Activated CD8-positive, alpha-beta memory T cell treated with anti-CD3 and anti-CD28 coated beads for 1 hour (primary cell): ENCODE data around the gene IGFBP1.
"Not testable (repeated sequence)": the region's sequence is repeated elsewhere in the genome, so short reads cannot be mapped to it uniquely, and the experiment has no call there.

Experiments
- DNase-seq, 2 donors: peaks; one replicate each; pipeline ENCODE4 v3.0.0-alpha.2; 2020; ENCODE audit warnings: low read depth in 1 of 2; ENCODE audit errors: extremely low read depth in 1 of 2

IGFBP1 gene

DNA sequence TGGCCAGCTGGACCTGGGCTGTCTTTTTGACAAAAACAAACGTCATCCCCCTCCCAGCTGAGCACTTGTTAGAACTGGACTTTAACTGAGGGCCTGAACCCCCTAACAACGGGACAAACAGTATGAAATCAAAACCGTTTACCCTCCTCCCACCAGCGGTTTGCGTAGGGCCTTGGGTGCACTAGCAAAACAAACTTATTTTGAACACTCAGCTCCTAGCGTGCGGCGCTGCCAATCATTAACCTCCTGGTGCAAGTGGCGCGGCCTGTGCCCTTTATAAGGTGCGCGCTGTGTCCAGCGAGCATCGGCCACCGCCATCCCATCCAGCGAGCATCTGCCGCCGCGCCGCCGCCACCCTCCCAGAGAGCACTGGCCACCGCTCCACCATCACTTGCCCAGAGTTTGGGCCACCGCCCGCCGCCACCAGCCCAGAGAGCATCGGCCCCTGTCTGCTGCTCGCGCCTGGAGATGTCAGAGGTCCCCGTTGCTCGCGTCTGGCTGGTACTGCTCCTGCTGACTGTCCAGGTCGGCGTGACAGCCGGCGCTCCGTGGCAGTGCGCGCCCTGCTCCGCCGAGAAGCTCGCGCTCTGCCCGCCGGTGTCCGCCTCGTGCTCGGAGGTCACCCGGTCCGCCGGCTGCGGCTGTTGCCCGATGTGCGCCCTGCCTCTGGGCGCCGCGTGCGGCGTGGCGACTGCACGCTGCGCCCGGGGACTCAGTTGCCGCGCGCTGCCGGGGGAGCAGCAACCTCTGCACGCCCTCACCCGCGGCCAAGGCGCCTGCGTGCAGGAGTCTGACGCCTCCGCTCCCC, at the start of gene IGFBP1:
Gene IGFBP1 (plus strand): TSS at position 304 of the 808 bp plus-strand sequence. CDS start 165 bp downstream, at position 469.
- no peak for DNase-seq

DNA sequence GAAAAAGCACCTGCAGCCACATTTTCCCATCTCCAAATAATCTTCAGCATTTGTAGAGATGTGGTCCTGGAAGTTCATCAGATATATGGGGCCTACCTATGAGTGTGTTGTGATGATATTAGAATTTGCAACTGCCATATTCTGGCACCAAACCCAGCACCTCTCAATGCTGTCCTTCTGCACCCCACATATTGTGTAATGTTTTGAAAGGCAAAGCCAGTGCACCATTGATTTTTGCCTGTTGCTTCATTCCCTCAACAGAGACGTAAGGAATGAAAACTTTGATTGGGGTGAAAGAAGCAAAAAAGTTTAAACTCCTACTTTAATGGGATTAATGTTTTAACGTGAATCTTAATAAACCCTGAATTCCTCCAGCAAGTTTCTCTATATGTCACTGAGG, 49.4 kb upstream of the IGFBP1 start:
- not testable (repeated sequence) for DNase-seq

DNA sequence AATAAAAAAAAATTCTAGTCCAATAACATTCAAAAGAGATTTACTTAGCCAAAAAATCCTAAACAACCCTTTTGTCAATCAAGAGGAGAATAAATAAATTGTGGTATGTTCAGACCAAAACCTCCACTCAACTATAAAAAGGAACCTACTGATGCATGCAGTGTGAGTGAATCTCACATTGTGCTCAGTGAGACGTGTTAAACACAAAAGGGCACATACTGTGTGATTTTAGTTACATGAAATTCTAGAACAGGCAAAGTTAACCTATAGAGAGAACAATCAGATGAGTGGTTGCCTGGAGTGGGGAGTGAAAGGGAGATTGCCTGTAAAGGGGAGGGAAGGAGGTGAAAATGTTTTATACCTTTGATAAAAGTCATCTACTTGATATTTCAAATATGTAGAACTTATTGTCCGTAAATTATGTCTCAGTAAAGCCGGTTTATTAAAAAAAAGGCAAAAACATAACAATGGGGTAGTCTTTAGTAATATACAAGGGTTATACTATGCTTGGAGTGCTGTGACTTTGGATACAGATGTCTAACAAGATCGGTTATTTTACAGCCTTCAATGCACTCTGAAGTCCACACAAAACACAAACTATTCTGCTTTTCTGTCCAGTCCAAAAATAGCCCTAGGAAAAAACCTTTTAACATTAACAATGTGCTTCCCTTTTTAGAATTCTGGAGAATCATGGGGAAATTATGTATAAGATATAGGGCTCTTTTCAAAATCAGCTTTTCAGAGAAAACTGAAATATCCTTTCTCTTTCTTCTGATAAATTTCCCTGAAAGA, 46.2 kb upstream of the IGFBP1 start:
- not testable (repeated sequence) for DNase-seq

DNA sequence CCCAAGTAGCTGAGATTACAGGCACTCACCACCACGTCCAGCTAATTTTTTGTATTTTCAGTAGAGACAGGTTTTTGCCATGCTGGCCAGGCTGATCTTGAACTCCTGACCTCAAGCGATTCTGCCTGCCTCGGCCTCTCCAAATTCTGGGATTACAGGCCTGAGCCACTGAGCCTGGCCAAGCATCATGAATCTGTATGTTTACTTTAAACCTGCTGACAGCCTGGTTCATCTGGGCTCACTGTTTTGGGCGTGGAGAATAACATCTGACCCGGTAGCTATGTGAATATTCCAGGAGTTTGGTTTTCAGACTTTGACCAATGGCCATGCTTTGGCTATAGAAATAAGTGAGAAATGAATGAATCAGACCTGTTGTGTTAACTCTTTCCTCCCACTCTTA, 41.8 kb upstream of the IGFBP1 start:
- DNase-seq, result not testable (repeated sequence)

DNA sequence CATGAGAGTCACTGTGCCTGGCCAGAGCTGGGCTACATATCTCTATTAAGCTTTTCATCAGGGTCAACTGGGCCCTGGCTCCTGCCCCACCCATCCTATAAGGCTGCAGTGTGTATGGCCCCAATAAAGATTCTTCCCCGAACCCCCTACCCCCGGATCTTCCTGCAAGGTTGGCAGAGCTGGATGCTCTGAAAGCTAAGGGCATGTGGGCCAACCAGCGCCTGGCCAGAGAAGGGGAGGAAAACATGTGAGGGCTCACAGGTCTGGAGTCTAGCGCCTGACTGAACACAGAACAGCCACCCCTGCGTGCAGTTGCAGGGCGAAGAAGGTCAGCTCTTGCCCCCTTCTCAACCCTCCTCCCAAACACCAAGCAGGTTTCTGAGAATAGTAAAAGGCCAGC, 39.6 kb upstream of the IGFBP1 start:
- DNase-seq, result not testable (repeated sequence)

DNA sequence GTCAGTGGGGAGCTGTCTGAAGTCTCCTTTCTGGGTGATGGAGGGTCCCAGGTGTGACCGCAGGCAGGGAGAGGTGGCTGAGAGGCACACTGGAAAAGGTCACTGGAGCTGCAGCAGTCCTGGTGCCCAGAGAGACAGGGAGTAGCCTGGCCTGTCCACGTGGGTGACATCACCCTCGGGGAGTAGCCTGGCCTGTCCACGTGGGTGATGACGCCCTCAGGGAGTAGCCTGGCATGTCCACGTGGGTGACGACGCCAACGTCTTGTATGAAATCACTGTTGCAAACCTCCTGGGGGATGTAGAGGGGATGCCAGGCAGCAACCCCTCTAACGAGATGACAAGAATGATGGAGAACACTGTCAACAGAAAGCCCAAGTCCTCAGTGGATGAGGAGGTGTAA, 35.3 kb upstream of the IGFBP1 start:
- not testable (repeated sequence) for DNase-seq

DNA sequence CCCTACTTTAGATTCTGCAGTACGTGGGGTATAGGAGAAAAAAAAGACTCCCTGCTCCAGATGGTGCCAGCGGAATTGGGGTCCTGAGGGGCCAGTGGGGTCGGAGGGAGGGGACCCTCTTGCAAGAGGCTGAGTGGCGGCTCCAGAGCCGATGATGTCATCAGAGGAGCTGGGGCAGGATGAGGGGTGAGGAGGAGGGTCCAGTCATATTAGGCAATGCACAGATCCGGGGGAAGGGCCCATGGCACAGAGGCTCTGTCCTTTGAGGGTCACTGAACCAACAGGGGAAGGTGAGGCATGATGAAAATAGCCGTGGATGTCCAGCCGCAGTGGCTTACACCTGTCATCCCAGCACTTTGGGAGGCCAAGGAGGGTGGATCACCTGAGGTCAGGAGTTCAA, 34.8 kb upstream of the IGFBP1 start:
- not testable (repeated sequence) for DNase-seq

DNA sequence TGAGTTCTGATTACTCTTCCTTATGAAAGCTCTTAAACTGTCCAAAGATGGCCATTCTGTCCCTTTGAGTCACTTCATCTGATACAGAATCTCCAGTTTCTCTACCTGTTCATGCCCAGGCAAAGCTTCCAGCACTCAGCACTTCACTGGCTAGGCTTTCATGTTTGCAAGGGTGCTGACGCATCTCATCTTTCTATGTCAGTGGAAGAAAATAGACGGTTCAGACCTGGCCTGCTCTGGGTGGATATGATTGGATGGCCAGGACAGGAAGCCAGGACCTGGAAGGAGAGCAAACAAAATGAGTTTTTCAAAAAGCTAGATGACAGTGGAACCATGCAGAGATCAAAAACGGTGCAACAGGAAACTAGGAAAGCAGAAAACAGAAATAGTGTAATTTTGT, 32.6 kb upstream of the IGFBP1 start:
- DNase-seq, result not testable (repeated sequence)

DNA sequence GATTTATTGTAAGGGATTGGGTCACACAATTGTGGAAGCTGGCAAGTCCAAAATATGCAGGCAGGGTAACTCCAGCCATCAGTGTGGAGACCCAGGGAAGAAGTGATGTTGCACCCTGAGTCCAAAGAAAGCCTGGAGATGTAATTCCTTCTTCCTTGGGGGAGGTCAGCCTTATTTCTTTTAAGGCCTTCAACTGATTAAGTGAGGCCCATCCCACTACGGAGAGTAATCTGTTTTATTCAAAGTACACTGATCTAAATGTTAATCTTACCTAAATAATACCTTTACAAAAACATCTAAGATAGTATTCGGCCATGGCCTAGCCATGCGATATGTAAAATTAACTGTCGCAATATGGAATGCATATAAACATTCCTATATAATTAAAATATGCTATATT, 31.4 kb upstream of the IGFBP1 start:
- DNase-seq, result not testable (repeated sequence)

DNA sequence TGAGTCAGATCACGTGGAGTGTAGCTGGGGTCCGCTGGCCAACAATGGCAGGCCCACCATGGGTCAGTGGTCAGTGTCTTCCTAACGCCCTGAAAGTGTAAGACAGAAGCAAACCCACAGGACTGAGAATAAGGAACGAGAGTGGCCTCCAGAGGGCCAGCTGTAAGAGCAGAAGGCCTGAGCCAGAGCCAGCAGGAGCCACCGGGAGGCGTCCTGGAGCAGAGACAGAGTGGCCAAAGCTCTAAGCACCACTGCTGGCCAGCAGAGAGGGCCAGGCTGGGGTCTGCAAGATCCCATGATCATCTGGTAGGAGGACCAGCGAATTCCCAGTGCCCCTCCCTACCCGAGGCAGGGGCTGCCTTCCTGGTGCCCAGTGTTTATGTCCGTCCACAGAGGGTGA, 24.6 kb upstream of the IGFBP1 start:
- no peak for DNase-seq

DNA sequence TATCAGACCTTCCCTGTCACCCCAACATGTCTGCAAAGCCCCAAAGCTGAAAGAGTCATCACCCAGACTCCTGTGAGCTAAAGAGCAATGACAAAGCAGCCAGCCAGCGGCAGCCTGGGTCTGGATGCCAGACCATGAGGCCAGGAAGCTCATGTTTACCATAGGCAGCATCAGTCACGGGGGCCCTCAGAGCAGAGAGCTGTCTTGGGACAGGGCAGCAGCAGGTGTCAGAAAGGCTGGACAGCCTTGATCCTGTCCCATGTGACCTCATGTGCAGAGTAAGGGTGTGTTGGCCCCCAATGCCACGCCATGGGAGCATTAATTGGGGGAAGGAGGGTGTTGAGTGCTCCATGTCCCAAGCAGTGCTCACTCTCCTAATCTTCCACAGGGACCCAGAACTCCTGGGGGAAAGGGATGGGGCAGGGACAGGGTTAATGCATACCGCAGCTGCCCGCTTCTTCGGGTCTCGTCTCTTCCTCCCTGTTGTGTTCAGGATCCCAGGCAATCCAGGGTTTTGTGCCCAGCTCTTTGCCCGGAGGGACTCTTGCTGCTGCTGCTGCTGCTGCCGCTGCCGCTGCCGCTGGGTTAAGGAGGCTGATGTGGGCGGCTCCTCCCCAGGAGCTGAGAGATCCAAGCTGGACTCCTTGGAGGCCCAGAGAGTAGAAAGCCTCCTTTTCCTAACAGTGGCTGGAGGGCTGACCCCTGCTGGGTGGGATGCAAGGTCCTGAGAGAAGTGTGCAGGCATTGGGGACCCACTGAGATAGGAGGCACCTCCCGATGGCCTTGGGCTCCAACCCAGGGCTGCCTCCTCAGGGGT, 22.5 kb upstream of the IGFBP1 start:
- no peak for DNase-seq

DNA sequence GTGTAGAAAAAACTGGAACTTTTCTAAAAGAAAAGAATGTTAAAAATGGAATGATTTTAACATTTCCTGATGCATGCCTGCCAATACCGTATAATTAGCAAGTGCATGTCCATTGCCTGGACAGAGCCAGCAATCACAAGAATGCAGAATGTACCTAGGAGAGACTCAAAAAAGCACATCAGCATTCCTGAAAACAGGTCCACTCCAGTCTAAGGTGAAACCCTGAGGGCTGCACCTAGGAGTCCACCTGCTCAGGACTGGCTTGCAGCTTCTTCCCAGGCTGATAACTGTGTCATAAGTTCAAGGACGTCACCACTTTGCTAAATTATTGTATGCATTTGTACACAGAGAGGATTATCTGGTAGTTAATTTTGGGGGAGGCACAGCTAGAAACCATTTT, 20.8 kb upstream of the IGFBP1 start:
- DNase-seq, result no peak

DNA sequence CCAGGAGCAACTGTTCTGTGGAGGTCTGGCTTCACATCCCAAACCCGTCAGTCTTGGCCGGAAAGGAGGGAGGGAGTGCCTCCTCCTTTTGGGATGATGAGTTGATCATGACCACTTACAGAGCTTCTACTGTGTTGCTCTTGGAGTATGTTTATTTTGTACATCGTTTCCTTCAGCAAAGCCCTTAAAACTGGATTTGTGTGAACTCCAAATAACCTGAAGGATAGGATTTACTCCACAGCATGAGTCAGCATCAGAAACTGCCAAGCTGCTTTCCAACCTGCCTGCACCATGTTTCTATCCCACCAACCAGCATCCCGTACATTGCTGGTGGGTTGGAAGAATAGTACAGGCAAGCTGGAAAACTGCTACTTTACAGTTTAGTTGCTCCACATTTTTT, 18.9 kb upstream of the IGFBP1 start:
- DNase-seq, result no peak

DNA sequence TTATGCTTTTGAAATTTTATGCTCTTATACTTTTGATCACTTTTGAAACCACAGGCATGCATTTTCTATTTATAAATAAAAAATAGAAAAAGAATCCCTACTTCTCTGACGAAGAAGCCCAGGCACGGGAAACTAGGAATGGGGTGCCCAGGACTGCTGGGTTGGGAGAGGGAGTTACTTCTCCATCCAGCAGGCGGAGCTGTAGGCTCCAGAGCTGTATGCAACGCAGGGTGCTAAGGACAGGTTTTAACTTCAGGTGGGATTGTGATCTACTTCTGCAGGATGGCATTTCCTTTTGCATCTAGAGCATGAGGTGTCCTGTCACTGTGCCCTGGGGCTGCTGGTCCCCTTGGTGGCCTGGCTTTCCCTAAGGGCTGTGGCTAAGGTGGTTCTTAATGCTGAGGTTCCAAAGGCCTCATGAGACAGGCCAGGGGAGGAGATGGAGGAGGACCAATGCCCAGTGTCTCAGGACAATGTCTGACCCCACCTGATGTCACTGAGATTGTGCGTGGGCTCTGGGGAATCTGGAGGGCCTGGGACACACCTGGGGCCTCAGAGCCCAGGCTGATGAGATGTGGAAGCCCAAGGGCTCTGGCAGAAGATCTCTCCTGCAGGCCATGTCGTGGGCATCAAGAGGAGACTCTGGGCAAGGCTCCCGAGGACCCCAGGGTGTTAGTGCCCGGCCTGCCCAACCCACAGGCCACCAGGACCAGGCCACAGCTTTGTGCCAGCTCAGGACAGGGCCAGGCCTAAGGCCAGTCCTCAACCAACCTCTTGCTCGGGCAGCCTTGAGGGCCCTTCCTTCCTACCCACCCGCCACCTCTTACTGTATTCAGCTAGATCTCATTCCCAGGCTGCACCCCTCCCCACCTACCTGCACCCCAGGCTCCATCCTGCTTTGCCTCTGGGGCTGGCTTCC, 15.9 kb upstream of the IGFBP1 start:
- no peak for DNase-seq

DNA sequence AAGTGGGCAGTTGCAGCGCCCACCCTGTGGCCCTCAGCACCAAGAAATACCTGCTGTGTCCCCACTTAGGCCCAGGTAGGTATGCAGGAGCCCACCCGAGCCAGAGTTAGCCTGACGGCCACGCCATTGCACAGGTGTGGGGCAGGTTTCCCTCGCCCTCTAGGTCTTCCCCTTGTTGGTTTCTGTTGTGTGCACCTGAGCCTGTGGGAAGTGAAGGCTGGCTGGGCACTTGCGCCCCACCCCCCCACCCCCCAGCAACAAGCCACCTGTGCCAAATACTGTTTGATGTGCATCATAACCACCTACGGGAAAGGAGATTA, 15.3 kb upstream of the IGFBP1 start, which contains the start of gene CCDC201:
Gene CCDC201 (minus strand): TSS at position 48 of the 320 bp plus-strand sequence. CDS start 75 bp downstream, outside the sequence.
- no peak for DNase-seq

DNA sequence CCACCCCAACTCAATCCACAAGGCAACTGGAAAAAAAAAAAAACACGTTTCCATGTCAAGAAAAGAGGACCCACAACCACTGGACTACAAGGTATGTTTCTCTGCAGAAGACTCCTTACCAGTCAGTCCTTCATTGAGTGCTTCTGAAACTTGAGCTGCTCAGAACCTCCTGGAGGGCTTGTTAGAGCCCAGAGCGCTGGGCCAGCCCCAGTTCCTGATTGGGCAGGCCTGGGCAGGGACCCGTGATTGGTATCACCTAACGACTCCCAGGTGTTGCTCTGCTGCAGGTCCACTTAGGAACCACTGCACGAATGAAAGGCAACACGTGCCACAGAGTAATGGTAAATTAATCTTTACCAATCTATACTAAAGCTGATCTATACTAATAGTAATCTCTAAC, 14.9 kb upstream of the IGFBP1 start:
- no peak for DNase-seq

DNA sequence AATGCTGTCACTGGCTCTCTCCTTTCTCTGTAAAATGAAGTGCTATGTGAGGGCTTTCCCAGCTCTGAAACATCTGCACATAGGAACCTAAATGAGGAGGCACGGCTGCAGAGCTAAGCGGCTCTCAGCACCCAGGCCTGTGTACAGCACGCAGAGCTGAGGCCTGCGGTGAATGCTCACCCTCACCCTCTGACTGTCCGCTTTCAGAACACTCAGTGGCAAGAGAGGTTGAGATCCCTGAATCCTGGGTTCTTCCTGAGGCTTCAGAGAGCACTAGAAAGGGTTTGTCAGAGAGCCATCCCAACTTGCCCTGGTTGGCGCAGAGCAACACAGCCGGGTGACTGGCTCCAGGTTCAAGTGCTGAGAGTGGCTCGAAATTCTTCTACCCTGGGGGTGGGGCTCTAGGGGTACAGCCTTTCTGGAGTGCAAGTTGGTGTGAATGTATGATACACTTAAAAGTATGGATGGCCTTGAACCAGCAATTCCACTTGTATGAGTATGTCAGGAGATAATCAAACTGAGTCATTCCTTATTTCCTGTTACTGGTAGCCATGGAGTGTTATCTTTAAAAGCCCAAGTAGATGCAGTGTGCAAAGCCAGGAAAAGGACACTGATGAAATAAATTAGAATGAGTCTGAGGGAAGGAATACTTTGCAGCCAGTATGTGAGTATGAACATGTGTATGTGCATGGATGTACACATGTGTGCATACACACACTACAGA, 13.7 kb upstream of the IGFBP1 start:
- no peak for DNase-seq

DNA sequence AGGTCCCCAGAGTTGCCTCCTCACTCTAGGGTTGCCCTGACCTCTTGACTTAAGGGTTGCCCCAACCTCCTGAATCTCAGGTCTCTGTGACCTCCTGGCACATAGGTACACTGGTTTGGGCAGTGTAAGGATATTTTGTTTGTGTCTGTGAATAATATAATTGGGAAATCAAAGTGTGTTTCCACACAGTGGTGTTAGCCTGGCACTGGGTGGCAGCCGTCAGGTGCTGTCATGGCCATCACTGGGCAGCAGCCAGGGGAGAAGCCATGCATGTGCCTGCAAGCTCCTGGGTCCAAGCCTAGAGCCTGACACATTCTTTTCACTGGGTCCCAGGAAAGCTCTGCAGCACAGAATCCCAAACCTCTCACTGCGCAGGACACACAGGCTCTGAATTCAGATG, 11.8 kb upstream of the IGFBP1 start:
- DNase-seq, result no peak

DNA sequence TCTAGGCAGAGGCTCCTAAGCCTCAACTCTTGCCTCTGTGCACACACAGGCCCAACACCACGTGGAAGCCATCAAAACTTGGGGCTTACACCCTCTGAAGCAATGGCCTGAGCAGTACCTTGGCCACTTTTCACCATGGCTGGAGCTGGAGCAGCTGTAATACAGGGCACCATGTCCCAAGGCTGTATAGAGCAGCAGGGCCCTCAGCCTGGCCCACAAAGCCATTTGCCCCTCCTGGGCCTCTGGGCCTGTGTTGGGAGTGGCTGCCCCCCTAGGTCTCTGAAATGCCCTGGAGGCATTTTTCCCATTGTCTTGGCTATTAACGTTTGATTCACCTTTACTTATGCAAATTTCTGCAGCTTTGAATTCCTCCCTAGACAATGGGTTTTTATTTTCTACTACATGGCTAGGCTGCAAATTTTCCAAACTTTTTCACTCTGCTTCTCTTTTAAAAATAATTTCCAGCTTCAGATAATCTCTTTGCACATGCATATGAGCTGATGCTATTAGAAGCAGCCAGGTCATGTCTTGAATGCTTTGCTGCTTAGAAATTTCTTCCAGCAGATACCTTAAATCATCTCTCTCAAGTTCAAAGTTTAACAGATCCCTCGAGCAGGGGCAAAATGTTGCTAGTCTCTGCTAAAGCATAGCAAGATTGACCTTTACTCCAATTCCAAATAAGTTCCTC, 9.7 kb upstream of the IGFBP1 start:
- DNase-seq, result no peak
